ENCODE results near the gene KLHL29. TPM values are rescaled to one million over a fixed set of nuclear protein-coding genes. Genes with fewer than 3 reads are reported as not detected.

The KLHL29 gene
- total RNA-seq, 1 experiment from 2014 or later = 16.7 TPM

DNA sequence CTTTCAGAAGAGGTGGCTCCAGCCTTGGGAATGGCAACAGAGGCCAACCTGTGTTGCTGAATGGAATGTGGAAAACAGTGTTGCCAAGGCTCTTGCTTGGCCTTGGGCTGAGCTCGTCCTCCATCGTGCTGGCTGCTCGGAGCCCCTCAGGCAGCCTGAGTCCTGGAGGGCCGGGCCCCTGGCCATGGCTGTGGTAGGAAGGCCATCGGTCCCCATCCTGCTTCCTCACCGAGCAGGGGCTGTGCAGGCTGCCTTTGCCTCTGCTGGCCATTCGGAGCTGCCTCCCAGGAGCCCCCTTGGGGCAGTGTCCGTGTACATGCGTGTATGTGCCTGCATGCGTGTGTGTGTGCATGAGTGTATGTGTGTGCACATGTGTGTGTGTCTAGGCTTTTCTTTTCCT lies 178.2 kb downstream of the KLHL29 start:
- Histone ChIP-seq H3K27ac (ENCODE audit: low read depth, low read length) (no peak overlapping the region), H3K36me3 (ENCODE audit: control insufficient read depth in 1 of 2, insufficient read depth in 2 of 2, low read length in 2 of 2) (no peaks in the 10 kb centered on the region; a peak in 1 of 4 replicates), H3K4me2 (ENCODE audit: low read length) (no peak overlapping the region), H3K4me3 (replicated peaks in 1 of 2; ENCODE audit: low read depth in 1 of 2, low read length in 2 of 2) (no peak overlapping the region), H3K9me3 (ENCODE audit: control insufficient read depth in 1 of 2, insufficient read depth in 1 of 2, low read depth in 1 of 2, low read length in 2 of 2) (no peaks in the 10 kb centered on the region), H3K9ac (ENCODE audit: low read length) (no peak overlapping the region), H3K9me2 (ENCODE audit: insufficient read depth) (no peaks in the 10 kb centered on the region), H3K27me3 (ENCODE audit: insufficient read depth, low read length) (no peaks in the 10 kb centered on the region), H4K20me1 (ENCODE audit: insufficient read depth) (no peaks in the 10 kb centered on the region), H3K79me2 (ENCODE audit: insufficient read depth, low read length) (no peaks in the 10 kb centered on the region), H3K4me1 (ENCODE audit: control insufficient read depth in 1 of 2, insufficient read depth in 2 of 2, low read length in 2 of 2) (no peaks in the 10 kb centered on the region), H2AFZ (ENCODE audit: low read depth, low read length, poor library complexity, severe bottlenecking) (no peak overlapping the region)
- ATAC-seq = no peak
- RAD21 ChIA-PET (ENCODE audit: low non-redundant PET in 1 of 2, low total read pairs in 2 of 2, uncharacterized antibody in 2 of 2, unreplicated experiment in 2 of 2) = no interaction called here
- CTCF ChIA-PET = no interaction called here
- BruUV-seq (replicated peaks) = no TSS peak
- POLR2A ChIA-PET = no interaction called here
- TF ChIP-seq, protein P1, sequence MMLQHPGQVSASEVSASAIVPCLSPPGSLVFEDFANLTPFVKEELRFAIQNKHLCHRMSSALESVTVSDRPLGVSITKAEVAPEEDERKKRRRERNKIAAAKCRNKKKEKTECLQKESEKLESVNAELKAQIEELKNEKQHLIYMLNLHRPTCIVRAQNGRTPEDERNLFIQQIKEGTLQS (IDR thresholded peaks at IDR 0.05) = no peak
- no peak for TF ChIP-seq FOSL1 (IDR thresholded peaks at IDR 0.05; ENCODE audit: low read depth)
- TF ChIP-seq, protein P2, sequence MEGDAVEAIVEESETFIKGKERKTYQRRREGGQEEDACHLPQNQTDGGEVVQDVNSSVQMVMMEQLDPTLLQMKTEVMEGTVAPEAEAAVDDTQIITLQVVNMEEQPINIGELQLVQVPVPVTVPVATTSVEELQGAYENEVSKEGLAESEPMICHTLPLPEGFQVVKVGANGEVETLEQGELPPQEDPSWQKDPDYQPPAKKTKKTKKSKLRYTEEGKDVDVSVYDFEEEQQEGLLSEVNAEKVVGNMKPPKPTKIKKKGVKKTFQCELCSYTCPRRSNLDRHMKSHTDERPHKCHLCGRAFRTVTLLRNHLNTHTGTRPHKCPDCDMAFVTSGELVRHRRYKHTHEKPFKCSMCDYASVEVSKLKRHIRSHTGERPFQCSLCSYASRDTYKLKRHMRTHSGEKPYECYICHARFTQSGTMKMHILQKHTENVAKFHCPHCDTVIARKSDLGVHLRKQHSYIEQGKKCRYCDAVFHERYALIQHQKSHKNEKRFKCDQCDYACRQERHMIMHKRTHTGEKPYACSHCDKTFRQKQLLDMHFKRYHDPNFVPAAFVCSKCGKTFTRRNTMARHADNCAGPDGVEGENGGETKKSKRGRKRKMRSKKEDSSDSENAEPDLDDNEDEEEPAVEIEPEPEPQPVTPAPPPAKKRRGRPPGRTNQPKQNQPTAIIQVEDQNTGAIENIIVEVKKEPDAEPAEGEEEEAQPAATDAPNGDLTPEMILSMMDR (IDR thresholded peaks at IDR 0.05 in 2 of 3, conservative IDR thresholded peaks at IDR 0.05 in 1 of 3; ENCODE audit: borderline replicate concordance in 1 of 3, insufficient read depth in 1 of 3, low read depth in 2 of 3, low read length in 2 of 3) = no peak
- TF ChIP-seq EZH2phosphoT487 (IDR thresholded peaks at IDR 0.05; ENCODE audit: borderline replicate concordance) = no peak
- TF ChIP-seq ZNF274 (IDR thresholded peaks at IDR 0.05; ENCODE audit: low read depth, low read length) = no peak
- TF ChIP-seq YY1 (IDR thresholded peaks at IDR 0.05; ENCODE audit: extremely low read depth, insufficient replicate concordance, low read depth, low read length) = no peak
- TF ChIP-seq CBX3 (IDR thresholded peaks at IDR 0.05; ENCODE audit: low read depth) = no peak
- TF ChIP-seq EZH2 (IDR thresholded peaks at IDR 0.05) = no peak
- no peak for TF ChIP-seq POLR2A (IDR thresholded peaks at IDR 0.05; ENCODE audit: borderline replicate concordance, extremely low read depth, insufficient read depth, insufficient read length)
- TF ChIP-seq RAD21 (IDR thresholded peaks at IDR 0.05; ENCODE audit: low read depth) = no peak
- no peak for TF ChIP-seq ELF1 (IDR thresholded peaks at IDR 0.05; ENCODE audit: borderline replicate concordance, low read depth)
- TF ChIP-seq POLR2AphosphoS5 (IDR thresholded peaks at IDR 0.05; ENCODE audit: low read depth, low read length) = no peak
- TF ChIP-seq SRF (IDR thresholded peaks at IDR 0.05; ENCODE audit: low read depth) = no peak
- TF ChIP-seq JUND (IDR thresholded peaks at IDR 0.05) = no peak
- no peak for DNase-seq (ENCODE audit: low read depth, low spot score)
- intact Hi-C loops (cut with micrococcal nuclease) = no loop called here
